ENCODE measurements around the gene EPB41L2. TPM values are rescaled to one million over a fixed set of nuclear protein-coding genes. Genes with fewer than 3 reads are reported as not detected.

The EPB41L2 gene
- total RNA-seq, 1 experiment from 2014 or later = 91.7 TPM

DNA sequence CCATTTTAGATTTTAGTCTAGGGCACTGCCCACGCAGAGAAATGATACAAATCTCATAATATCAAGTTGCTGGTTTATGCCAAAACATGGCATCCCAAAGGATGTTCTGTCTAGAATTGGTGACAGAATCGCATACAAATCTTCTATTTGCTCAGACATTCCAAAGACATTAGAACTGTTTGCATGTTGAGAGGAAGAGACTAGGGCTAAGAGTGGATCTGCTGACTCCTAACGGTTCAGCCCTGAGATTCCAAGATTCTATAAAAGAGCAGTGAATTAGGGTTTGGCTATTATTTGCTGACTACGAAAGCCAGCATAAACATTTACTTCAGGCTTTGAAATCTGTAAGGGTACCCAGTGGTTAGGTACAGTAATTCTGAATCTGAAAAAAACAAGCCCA, 3.6 kb downstream of the EPB41L2 start:
- intact Hi-C loops (cut with micrococcal nuclease; ENCODE audit: unreplicated experiment) = no loop called here
- Histone ChIP-seq H3K4me3 (ENCODE audit: low read depth, low read length) (no peak overlapping the region), H3K4me1 (peaks cover 27% of the 10 kb centered on the region), H3K9me3 (peaks cover 14% of the 10 kb centered on the region), H3K27me3 (replicated peaks; ENCODE audit: control insufficient read depth, insufficient read depth, low read length) (no peaks in the 10 kb centered on the region), H3K36me3 (ENCODE audit: control insufficient read depth, insufficient read depth, low read length) (peaks cover 1% of the 10 kb centered on the region; the same call in 1 of the 2 replicates)
- ChIA-PET CTCF (no interaction called here), POLR2A (no interaction called here)
- no peak overlapping the region for H3K4me3 Mint-ChIP-seq (ENCODE audit: unreplicated experiment)
- TF ChIP-seq, protein P1, sequence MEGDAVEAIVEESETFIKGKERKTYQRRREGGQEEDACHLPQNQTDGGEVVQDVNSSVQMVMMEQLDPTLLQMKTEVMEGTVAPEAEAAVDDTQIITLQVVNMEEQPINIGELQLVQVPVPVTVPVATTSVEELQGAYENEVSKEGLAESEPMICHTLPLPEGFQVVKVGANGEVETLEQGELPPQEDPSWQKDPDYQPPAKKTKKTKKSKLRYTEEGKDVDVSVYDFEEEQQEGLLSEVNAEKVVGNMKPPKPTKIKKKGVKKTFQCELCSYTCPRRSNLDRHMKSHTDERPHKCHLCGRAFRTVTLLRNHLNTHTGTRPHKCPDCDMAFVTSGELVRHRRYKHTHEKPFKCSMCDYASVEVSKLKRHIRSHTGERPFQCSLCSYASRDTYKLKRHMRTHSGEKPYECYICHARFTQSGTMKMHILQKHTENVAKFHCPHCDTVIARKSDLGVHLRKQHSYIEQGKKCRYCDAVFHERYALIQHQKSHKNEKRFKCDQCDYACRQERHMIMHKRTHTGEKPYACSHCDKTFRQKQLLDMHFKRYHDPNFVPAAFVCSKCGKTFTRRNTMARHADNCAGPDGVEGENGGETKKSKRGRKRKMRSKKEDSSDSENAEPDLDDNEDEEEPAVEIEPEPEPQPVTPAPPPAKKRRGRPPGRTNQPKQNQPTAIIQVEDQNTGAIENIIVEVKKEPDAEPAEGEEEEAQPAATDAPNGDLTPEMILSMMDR (IDR thresholded peaks at IDR 0.05; ENCODE audit: insufficient read depth in 1 of 2, low read depth in 1 of 2, low read length in 1 of 2, severe bottlenecking in 1 of 2, unreplicated experiment in 1 of 2) = no peak
- no TSS peak for BruUV-seq (replicated peaks)
- no peak for DNase-seq
- H3K9me3 Mint-ChIP-seq (ENCODE audit: unreplicated experiment) = peaks cover 16% of the 10 kb centered on the region
- H3K27ac Mint-ChIP-seq (ENCODE audit: unreplicated experiment) = no peak overlapping the region
- H3K4me1 Mint-ChIP-seq (ENCODE audit: low read depth, unreplicated experiment) = peaks cover 25% of the 10 kb centered on the region
- no peaks in the 10 kb centered on the region for H3K27me3 Mint-ChIP-seq (ENCODE audit: insufficient read depth, unreplicated experiment)
- H3K36me3 Mint-ChIP-seq (ENCODE audit: insufficient read depth, unreplicated experiment) = peaks cover 14% of the 10 kb centered on the region

DNA sequence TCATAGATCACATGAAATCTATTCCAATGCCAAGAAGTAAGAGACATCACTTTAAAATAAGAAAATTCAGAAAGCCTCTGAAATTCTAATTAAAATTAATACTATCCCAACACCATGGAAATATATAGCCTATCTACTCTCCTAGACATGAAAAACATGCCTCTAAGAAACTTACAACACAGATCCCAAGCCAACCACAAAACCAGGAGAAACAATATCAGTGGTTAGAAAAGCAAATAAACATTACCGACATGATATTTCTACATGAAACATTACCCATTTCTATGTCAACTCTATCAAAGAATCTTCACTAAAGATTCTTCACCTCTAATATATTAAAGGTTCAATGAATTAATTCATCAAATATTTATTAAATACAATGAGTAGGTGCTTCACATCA, 4.8 kb downstream of the EPB41L2 start:
- Mint-ChIP-seq H3K36me3 (ENCODE audit: insufficient read depth, unreplicated experiment) (peaks cover 15% of the 10 kb centered on the region), H3K9me3 (ENCODE audit: unreplicated experiment) (peaks cover 25% of the 10 kb centered on the region), H3K27me3 (ENCODE audit: insufficient read depth, unreplicated experiment) (no peaks in the 10 kb centered on the region), H3K27ac (ENCODE audit: unreplicated experiment) (no peak overlapping the region), H3K4me1 (ENCODE audit: low read depth, unreplicated experiment) (peaks cover 18% of the 10 kb centered on the region), H3K4me3 (ENCODE audit: unreplicated experiment) (no peak overlapping the region)
- BruUV-seq (replicated peaks) = no TSS peak
- TF ChIP-seq, protein P1 (IDR thresholded peaks at IDR 0.05; ENCODE audit: insufficient read depth in 1 of 2, low read depth in 1 of 2, low read length in 1 of 2, severe bottlenecking in 1 of 2, unreplicated experiment in 1 of 2) = no peak
- DNase-seq = no peak
- peaks cover 20% of the 10 kb centered on the region for H3K9me3 ChIP-seq
- POLR2A ChIA-PET = no interaction called here
- H3K4me1 ChIP-seq = peaks cover 23% of the 10 kb centered on the region
- H3K27me3 ChIP-seq (replicated peaks; ENCODE audit: control insufficient read depth, insufficient read depth, low read length) = no peaks in the 10 kb centered on the region
- intact Hi-C loops (cut with micrococcal nuclease; ENCODE audit: unreplicated experiment) = no loop called here
- peaks cover 1% of the 10 kb centered on the region; the same call in 1 of the 2 replicates for H3K36me3 ChIP-seq (ENCODE audit: control insufficient read depth, insufficient read depth, low read length)
- no peak overlapping the region for H3K4me3 ChIP-seq (ENCODE audit: low read depth, low read length)
- CTCF ChIA-PET = interaction anchor here (1.2 kb wide), 1 partner anchor 176 kb away, joined by 3 read pairs; no protein-coding TSS in a partner anchor

DNA sequence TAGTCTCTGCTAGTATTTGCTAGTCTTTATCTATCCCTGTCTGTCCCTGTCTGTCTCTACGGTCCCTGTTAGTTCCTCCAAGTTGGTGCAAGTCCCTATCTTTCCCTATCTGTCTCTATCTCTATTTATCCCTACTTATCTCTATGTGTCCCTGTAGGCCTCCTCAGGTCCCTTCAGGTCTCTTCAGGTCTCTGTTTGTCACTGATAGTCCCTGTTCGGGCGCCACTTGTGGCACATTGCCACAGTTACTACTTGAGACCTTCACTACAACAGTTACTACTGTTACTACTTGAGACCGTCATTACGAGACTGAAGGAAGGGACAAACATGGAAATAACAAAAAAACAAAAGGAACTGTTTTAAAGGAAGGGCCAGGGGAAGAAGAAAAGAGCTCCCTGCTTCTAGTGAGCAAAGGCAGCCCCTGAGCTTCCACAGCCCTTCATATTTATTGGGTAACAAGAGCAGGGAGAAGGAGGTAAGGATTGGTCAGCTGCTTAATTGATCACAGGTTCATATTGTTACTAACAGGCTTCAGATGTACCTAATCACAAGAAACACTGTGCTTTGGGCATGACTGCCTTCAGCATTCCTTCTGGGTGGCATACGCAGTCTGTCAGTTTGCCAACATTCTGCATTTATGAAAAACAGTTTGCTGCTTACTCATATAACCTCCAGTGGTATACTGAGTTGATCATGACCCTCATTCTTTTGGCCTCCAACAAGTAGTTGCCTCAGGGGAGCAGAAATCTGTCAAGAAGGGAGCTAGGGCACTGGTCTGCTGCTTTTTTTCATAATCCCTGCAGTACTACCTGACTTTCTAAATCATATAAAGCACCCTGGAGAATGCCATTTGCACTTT, 8.4 kb downstream of the EPB41L2 start:
- Mint-ChIP-seq H3K4me1 (ENCODE audit: low read depth, unreplicated experiment) (no peaks in the 10 kb centered on the region), H3K36me3 (ENCODE audit: insufficient read depth, unreplicated experiment) (peaks cover 10% of the 10 kb centered on the region), H3K27me3 (ENCODE audit: insufficient read depth, unreplicated experiment) (no peaks in the 10 kb centered on the region), H3K9me3 (ENCODE audit: unreplicated experiment) (peaks cover 38% of the 10 kb centered on the region), H3K27ac (ENCODE audit: unreplicated experiment) (no peak overlapping the region), H3K4me3 (ENCODE audit: unreplicated experiment) (no peak overlapping the region)
- BruUV-seq (replicated peaks) = no TSS peak
- ChIA-PET CTCF (no interaction called here), POLR2A (no interaction called here)
- TF ChIP-seq, protein P1 (IDR thresholded peaks at IDR 0.05; ENCODE audit: insufficient read depth in 1 of 2, low read depth in 1 of 2, low read length in 1 of 2, severe bottlenecking in 1 of 2, unreplicated experiment in 1 of 2) = no peak
- H3K4me3 ChIP-seq (ENCODE audit: low read depth, low read length) = no peak overlapping the region
- intact Hi-C loops (cut with micrococcal nuclease; ENCODE audit: unreplicated experiment) = no loop called here
- peaks cover 20% of the 10 kb centered on the region for H3K9me3 ChIP-seq
- no peak for DNase-seq
- no peaks in the 10 kb centered on the region for H3K27me3 ChIP-seq (replicated peaks; ENCODE audit: control insufficient read depth, insufficient read depth, low read length)
- peaks cover 1% of the 10 kb centered on the region; the same call in 1 of the 2 replicates for H3K36me3 ChIP-seq (ENCODE audit: control insufficient read depth, insufficient read depth, low read length)
- H3K4me1 ChIP-seq = peaks cover 5% of the 10 kb centered on the region; the same call in 1 of the 2 replicates

Measured in Caco-2 (cell line).